ENCODE data around the gene GALNT11. TPM values are rescaled to one million over a fixed set of nuclear protein-coding genes. Genes with fewer than 3 reads are reported as not detected.

Gene GALNT11
- total RNA-seq, 2 experiments from 2014 or later, result 22.4 to 22.8 TPM

DNA sequence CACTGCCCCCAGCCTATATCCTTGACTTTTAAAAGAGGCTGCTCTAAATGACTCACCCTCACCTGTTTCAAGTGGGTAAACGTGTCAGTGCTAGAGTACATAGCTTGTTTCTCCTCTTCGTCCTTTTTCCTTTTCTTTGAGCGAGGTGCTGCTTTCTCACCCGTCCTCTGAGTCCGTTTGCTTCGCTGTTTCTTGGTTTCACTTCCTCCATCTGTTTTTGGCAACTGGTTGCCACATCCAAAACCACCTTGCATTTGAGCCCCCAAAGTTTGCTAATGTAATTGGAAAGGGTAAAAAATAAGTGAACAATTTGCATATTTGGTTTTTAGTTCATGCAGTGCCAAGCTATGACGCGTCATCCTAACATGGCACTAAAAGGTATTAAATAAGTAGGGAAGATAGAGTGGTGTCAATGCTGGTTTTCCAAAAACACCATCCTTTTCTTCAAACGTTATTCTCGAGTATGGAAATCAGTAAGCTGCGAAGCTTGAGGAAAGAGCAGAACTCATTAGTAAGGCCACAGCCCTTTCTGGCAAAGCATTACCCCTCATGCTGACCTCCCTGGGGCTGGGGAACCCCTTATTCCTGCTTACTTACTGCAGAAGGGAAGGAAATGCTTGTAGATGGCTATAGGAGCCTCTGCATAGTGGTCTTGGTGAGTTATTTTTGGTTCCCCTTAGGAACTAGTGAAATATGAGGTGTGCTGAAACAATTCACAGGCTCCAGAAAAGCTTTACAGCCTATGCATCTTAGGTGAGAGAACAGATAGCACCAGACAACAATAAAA, 133.5 kb downstream of the GALNT11 start:
- POLR2A ChIA-PET, result interaction anchor here (1.5 kb wide), 1 partner anchor 11 kb away, joined by 3 read pairs; no protein-coding TSS in a partner anchor
- Mint-ChIP-seq H3K4me1 (ENCODE audit: low read depth) (peaks cover 10% of the 10 kb centered on the region), H3K27ac (peak overlapping the region; percentile 72), H3K27me3 (no peaks in the 10 kb centered on the region), H3K9me3 (no peaks in the 10 kb centered on the region), H3K36me3 (ENCODE audit: low read depth) (peaks cover 49% of the 10 kb centered on the region), H3K4me3 (no peak overlapping the region)
- TF ChIP-seq, protein P1, sequence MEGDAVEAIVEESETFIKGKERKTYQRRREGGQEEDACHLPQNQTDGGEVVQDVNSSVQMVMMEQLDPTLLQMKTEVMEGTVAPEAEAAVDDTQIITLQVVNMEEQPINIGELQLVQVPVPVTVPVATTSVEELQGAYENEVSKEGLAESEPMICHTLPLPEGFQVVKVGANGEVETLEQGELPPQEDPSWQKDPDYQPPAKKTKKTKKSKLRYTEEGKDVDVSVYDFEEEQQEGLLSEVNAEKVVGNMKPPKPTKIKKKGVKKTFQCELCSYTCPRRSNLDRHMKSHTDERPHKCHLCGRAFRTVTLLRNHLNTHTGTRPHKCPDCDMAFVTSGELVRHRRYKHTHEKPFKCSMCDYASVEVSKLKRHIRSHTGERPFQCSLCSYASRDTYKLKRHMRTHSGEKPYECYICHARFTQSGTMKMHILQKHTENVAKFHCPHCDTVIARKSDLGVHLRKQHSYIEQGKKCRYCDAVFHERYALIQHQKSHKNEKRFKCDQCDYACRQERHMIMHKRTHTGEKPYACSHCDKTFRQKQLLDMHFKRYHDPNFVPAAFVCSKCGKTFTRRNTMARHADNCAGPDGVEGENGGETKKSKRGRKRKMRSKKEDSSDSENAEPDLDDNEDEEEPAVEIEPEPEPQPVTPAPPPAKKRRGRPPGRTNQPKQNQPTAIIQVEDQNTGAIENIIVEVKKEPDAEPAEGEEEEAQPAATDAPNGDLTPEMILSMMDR (IDR thresholded peaks at IDR 0.05), result no peak
- ATAC-seq (peak; percentile 88), DNase-seq (peak; percentile 29)
- CTCF ChIA-PET, result interaction anchor here (1.3 to 3.0 kb wide), 2 partner anchors 12 to 14 kb away, joined by 4 to 12 read pairs; no protein-coding TSS in a partner anchor
- intact Hi-C loops (cut with micrococcal nuclease), result no loop called here

DNA sequence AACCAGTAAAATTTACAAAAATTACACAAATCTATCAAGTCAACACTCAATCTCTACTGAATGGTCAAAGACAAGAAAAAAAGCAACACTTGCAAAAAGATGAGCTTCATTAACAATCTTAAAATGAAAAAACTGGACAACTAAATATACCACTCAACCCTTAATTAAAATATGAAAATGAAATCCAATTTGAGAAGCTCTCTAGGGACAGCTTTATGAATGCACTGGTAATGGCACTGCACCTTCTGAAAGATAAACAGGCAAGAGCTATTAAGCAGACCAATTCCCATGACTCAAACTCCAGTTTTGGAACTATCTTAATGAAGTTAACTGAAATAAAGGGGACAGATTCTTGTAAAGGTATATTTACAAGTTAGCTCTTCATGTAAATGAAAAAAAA, 135.7 kb downstream of the GALNT11 start:
- no peak for DNase-seq
- TF ChIP-seq, protein P1 (IDR thresholded peaks at IDR 0.05), result no peak
- H3K4me1 Mint-ChIP-seq (ENCODE audit: low read depth), result peaks cover 10% of the 10 kb centered on the region
- H3K27me3 Mint-ChIP-seq, result no peaks in the 10 kb centered on the region
- no peaks in the 10 kb centered on the region for H3K9me3 Mint-ChIP-seq
- ChIA-PET CTCF (interaction anchor here (1.4 kb wide), 1 partner anchor 16 kb away, joined by 8 read pairs; no protein-coding TSS in a partner anchor), POLR2A (interaction anchor here (0.7 kb wide), 1 partner anchor 85 kb away, joined by 3 read pairs; no protein-coding TSS in a partner anchor)
- intact Hi-C loops (cut with micrococcal nuclease), result no loop called here
- no peak overlapping the region for H3K4me3 Mint-ChIP-seq
- peaks cover 46% of the 10 kb centered on the region for H3K36me3 Mint-ChIP-seq (ENCODE audit: low read depth)
- ATAC-seq, result no peak
- H3K27ac Mint-ChIP-seq, result no peak overlapping the region

DNA sequence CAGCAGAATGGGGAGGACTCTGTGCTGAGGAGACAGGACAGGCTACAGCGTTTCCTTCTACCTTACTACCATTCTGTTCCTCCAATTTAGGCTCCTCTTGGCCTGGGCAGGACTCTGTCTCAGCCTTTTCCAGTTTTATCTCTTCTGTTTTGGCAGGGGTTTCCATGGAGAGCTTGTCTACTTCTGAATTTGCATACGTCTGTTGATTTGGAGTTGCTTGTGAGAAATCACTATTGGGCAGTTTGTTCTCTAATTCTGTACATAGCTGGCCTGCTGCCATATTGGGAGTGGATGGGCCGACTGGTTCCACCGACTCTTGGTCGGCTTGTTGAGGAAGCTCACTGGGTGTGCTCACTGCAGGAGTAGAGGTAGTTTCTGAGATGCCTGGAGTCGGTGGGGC, 136.8 kb downstream of the GALNT11 start:
- CTCF ChIA-PET, result no interaction called here
- Mint-ChIP-seq H3K4me3 (no peak overlapping the region), H3K4me1 (ENCODE audit: low read depth) (peaks cover 10% of the 10 kb centered on the region), H3K9me3 (no peaks in the 10 kb centered on the region), H3K36me3 (ENCODE audit: low read depth) (peaks cover 50% of the 10 kb centered on the region), H3K27me3 (no peaks in the 10 kb centered on the region), H3K27ac (no peak overlapping the region)
- TF ChIP-seq, protein P1 (IDR thresholded peaks at IDR 0.05), result no peak
- no peak for ATAC-seq
- DNase-seq, result no peak
- POLR2A ChIA-PET, result interaction anchor here (0.6 kb wide), 1 partner anchor 606 kb away, joined by 3 read pairs; no protein-coding TSS in a partner anchor
- intact Hi-C loops (cut with micrococcal nuclease), result no loop called here

Other genes starting within 250 kb of the GALNT11 start
- 10 to 100 TPM; 17.0 to 19.2 TPM for gene PRKAG2, start 148.6 kb upstream of the GALNT11 start, total RNA-seq
- not detected for gene GALNTL5, start 69.2 kb upstream of the GALNT11 start, total RNA-seq